K562 (cell line): ENCODE results near the gene CCDC97. TPM values are rescaled to one million over a fixed set of nuclear protein-coding genes. Genes with fewer than 3 reads are reported as not detected.
A peak's percentile ranks its signal among the peaks of the same experiment; 100 is the strongest.

Experiments used
- FOXJ3 ChIP-seq: sonication (generic); formaldehyde crosslinking; IDR thresholded peaks from 2 replicates; pipeline ENCODE4 v1.4.0; 2020; ENCODE audit warnings: mild to moderate bottlenecking, missing genetic modification reagents
- FOXP1 ChIP-seq: sonication (generic); formaldehyde crosslinking; IDR thresholded peaks from 2 replicates; pipeline ENCODE4 v1.8.0; 2022; ENCODE audit warnings: mild to moderate bottlenecking, missing genetic modification reagents
- GATA2 ChIP-seq: sonication (generic); formaldehyde crosslinking; IDR thresholded peaks from 2 replicates; pipeline ENCODE4 v1.4.0; 2020; ENCODE audit warnings: mild to moderate bottlenecking, missing genetic modification reagents
- JUND ChIP-seq, 2 experiments: IDR thresholded peaks; 2 replicates in 1 of 2; 3 replicates in 1 of 2; pipeline ENCODE4 v1.6.1; 2011; ENCODE audit warnings: borderline replicate concordance in 2 of 2, low read depth in 2 of 2, low read length in 2 of 2, improper control_type of control experiment in 1 of 2, missing biosample characterization in 1 of 2, missing genetic modification characterization in 1 of 2, missing genetic modification reagents in 1 of 2
- LCOR ChIP-seq: sonication (generic); formaldehyde crosslinking; IDR thresholded peaks from 2 replicates; pipeline ENCODE4 v1.8.0; 2022; ENCODE audit warnings: mild to moderate bottlenecking, missing genetic modification reagents
- MYBL2 ChIP-seq, 2 experiments: fragments of 450-650 bp in 1 of 2; sonication (generic) in 1 of 2; formaldehyde crosslinking in 1 of 2; IDR thresholded peaks; 2 replicates each; pipeline versions ENCODE4 v1.6.1 to v1.8.1; 2017 to 2022; ENCODE audit warnings: borderline replicate concordance in 1 of 2, inconsistent platforms in 1 of 2, low read depth in 1 of 2, mild to moderate bottlenecking in 1 of 2, missing genetic modification reagents in 1 of 2, moderate library complexity in 1 of 2
- NBN ChIP-seq: fragments of 450-650 bp; IDR thresholded peaks from 2 replicates; pipeline ENCODE4 v1.6.1; 2016; ENCODE audit warnings: low read depth, mild to moderate bottlenecking
- POLR2B ChIP-seq: fragments of 450-650 bp; IDR thresholded peaks from 2 replicates; pipeline ENCODE4 v1.6.1; 2018; ENCODE audit warnings: low read depth; ENCODE audit not compliant: partially characterized antibody
- ZKSCAN1 ChIP-seq: fragments of 150-350 bp; IDR thresholded peaks from 2 replicates; pipeline ENCODE4 v1.6.1; 2016; ENCODE audit warnings: low read depth, low read length
- ZNF282 ChIP-seq: sonication (generic); formaldehyde crosslinking; IDR thresholded peaks from 2 replicates; pipeline ENCODE4 v1.8.1; 2023; ENCODE audit warnings: missing genetic modification reagents
- ZNF589 ChIP-seq: fragments of 200-800 bp; sonication (Bioruptor generic); IDR thresholded peaks from 2 replicates; pipeline ENCODE4 v1.6.1; 2016; ENCODE audit warnings: low read depth, missing genetic modification characterization, missing compliant biosample characterization
- ZSCAN29 ChIP-seq: fragments of 450-650 bp; IDR thresholded peaks from 2 replicates; pipeline ENCODE4 v1.6.1; 2017
- polyA plus RNA-seq, 8 experiments: library from polyadenylated mRNA; depleted of rRNA in 4 of 8; stranded (reverse) in 5 of 8; unstranded in 3 of 8; fragments of >200 nt; fragmentation: Nextera tagmentation in 2 of 8; fragmentation: Illumina TruSeq in 1 of 8; extraction: Ambion mirVana in 2 of 8; extraction: Trizol in 1 of 8; gene quantifications; 2 replicates each; pipeline versions ENCODE4 v1.2.1 to v1.2.3, GENCODE V29; 2011 to 2014; ENCODE audit warnings: inconsistent platforms in 1 of 8, missing spikeins in 1 of 8
- total RNA-seq, 7 experiments: library from RNA; depleted of rRNA in 6 of 7; stranded (reverse); fragments of >200 nt in 6 of 7; fragmentation: Illumina TruSeq in 2 of 7; extraction: Trizol in 2 of 7; gene quantifications; 2 replicates each; pipeline versions ENCODE4 v1.2.1 to v1.2.3, GENCODE V29; 2011 to 2021; ENCODE audit warnings: low replicate concordance in 1 of 7
- TF ChIP-seq, protein P1 (sequence below): fragments of 450-650 bp; IDR thresholded peaks from 2 replicates; pipeline ENCODE4 v1.6.1; 2016; ENCODE audit warnings: missing biosample characterization, missing genetic modification characterization
- TF ChIP-seq, protein P2 (sequence below): sonication (generic); formaldehyde crosslinking; IDR thresholded peaks from 2 replicates; pipeline ENCODE4 v1.8.0; 2023; ENCODE audit warnings: mild to moderate bottlenecking, missing genetic modification reagents
- TF ChIP-seq, protein P3 (sequence below): fragments of 450-650 bp; IDR thresholded peaks from 2 replicates; pipeline ENCODE4 v1.6.1; 2018; ENCODE audit not compliant: partially characterized antibody

Gene CCDC97
- total and polyA plus RNA-seq, 9 of the 15 experiments (the other 6 are each of a cell fraction or from before 2014, with no cell fraction given): 0.60 to 16.5 (median 7.0) TPM

DNA sequence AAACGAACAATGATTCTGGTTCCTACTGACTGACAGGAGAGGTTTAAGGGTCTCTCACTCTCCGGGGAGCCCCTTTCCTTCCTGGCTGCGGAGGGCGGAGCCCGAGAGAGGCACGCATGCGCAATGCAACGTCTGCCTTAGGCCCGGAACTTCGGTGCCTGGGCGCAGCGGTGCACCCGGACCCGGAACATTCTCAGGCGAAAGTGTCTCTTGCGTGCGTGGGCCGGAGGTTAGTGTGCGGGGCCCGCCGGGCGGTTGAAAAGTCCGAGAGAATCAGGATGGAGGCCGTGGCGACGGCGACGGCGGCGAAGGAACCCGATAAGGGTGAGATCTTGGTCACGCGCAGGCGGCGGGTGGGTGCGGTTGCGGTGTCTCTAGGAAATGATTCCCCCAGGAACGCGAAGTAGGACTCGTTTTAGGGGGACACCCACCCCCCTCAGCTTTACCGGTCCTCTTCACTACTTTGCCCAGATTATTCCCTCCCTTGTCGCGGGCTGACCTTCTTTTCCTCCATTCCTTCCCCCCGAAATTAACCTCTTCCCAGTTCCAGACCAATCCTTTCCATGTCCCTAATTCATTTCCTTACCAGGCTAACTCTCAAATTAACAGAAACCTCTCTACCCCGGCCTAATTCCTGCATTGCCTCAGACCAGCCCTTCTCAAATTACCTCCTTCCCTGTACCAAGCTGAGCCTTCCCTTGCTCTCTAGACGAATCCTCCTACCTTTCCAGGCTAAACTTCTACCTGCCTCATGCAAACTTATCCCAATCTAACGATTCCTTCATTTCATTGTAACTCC lies at the start of gene CCDC97 (continued):
- TF ChIP-seq ZNF589 (CRISPR knock-in tag): 0 out of 2 replicates have a peak, but pooled peaks have one; percentile 42
- TF ChIP-seq, protein P1, sequence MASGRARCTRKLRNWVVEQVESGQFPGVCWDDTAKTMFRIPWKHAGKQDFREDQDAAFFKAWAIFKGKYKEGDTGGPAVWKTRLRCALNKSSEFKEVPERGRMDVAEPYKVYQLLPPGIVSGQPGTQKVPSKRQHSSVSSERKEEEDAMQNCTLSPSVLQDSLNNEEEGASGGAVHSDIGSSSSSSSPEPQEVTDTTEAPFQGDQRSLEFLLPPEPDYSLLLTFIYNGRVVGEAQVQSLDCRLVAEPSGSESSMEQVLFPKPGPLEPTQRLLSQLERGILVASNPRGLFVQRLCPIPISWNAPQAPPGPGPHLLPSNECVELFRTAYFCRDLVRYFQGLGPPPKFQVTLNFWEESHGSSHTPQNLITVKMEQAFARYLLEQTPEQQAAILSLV (tag): 0 out of 2 replicates have a peak, but pooled peaks have one; percentile 29
- peak; percentile 69 for TF ChIP-seq ZKSCAN1
- TF ChIP-seq ZSCAN29: peak; percentile 82
- peak; percentile 67; the same call in 1 of the 2 replicates for TF ChIP-seq FOXP1
- TF ChIP-seq LCOR (CRISPR knock-in tag): peak; percentile 72; the same call in 1 of the 2 replicates
- TF ChIP-seq, protein P2, sequence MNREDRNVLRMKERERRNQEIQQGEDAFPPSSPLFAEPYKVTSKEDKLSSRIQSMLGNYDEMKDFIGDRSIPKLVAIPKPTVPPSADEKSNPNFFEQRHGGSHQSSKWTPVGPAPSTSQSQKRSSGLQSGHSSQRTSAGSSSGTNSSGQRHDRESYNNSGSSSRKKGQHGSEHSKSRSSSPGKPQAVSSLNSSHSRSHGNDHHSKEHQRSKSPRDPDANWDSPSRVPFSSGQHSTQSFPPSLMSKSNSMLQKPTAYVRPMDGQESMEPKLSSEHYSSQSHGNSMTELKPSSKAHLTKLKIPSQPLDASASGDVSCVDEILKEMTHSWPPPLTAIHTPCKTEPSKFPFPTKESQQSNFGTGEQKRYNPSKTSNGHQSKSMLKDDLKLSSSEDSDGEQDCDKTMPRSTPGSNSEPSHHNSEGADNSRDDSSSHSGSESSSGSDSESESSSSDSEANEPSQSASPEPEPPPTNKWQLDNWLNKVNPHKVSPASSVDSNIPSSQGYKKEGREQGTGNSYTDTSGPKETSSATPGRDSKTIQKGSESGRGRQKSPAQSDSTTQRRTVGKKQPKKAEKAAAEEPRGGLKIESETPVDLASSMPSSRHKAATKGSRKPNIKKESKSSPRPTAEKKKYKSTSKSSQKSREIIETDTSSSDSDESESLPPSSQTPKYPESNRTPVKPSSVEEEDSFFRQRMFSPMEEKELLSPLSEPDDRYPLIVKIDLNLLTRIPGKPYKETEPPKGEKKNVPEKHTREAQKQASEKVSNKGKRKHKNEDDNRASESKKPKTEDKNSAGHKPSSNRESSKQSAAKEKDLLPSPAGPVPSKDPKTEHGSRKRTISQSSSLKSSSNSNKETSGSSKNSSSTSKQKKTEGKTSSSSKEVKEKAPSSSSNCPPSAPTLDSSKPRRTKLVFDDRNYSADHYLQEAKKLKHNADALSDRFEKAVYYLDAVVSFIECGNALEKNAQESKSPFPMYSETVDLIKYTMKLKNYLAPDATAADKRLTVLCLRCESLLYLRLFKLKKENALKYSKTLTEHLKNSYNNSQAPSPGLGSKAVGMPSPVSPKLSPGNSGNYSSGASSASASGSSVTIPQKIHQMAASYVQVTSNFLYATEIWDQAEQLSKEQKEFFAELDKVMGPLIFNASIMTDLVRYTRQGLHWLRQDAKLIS (CRISPR knock-in tag): peak; percentile 94
- no peak for TF ChIP-seq ZNF282 (CRISPR knock-in tag)
- peak; percentile 77 for TF ChIP-seq POLR2B
- peak; percentile 54; the same call in 1 of the 2 replicates for TF ChIP-seq JUND (IDR thresholded peaks at IDR 0.05; ENCODE audit: borderline replicate concordance, low read depth, low read length)
- TF ChIP-seq JUND (tag; IDR thresholded peaks at IDR 0.05; ENCODE audit: borderline replicate concordance, low read depth, low read length): no peak
- peak; percentile 93 for TF ChIP-seq NBN
- TF ChIP-seq, protein P3, sequence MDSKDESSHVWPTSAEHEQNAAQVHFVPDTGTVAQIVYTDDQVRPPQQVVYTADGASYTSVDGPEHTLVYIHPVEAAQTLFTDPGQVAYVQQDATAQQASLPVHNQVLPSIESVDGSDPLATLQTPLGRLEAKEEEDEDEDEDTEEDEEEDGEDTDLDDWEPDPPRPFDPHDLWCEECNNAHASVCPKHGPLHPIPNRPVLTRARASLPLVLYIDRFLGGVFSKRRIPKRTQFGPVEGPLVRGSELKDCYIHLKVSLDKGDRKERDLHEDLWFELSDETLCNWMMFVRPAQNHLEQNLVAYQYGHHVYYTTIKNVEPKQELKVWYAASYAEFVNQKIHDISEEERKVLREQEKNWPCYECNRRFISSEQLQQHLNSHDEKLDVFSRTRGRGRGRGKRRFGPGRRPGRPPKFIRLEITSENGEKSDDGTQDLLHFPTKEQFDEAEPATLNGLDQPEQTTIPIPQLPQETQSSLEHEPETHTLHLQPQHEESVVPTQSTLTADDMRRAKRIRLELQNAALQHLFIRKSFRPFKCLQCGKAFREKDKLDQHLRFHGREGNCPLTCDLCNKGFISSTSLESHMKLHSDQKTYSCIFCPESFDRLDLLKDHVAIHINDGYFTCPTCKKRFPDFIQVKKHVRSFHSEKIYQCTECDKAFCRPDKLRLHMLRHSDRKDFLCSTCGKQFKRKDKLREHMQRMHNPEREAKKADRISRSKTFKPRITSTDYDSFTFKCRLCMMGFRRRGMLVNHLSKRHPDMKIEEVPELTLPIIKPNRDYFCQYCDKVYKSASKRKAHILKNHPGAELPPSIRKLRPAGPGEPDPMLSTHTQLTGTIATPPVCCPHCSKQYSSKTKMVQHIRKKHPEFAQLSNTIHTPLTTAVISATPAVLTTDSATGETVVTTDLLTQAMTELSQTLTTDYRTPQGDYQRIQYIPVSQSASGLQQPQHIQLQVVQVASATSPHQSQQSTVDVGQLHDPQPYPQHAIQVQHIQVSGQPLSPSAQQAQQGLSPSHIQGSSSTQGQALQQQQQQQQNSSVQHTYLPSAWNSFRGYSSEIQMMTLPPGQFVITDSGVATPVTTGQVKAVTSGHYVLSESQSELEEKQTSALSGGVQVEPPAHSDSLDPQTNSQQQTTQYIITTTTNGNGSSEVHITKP: peak; percentile 79
- no peak for TF ChIP-seq GATA2 (CRISPR knock-in tag)
- peak; percentile 13; the same call in 1 of the 2 replicates for TF ChIP-seq MYBL2 (IDR thresholded peaks at IDR 0.05; ENCODE audit: low read depth)
- no peak for TF ChIP-seq MYBL2 (CRISPR knock-in tag; IDR thresholded peaks at IDR 0.05; ENCODE audit: borderline replicate concordance)
- no peak for TF ChIP-seq FOXJ3
